HG03469 (cell line): Measurements from ENCODE around the gene NCAPH2.

Experiments used
- ATAC-seq: cut with Tn5 transposase; IDR thresholded peaks from one replicate; pipeline ENCODE4 v1.9.1; 2021; ENCODE audit warnings: mild to moderate bottlenecking, moderate library complexity, moderate number of reproducible peaks; ENCODE audit not compliant: unreplicated experiment

Gene NCAPH2

DNA sequence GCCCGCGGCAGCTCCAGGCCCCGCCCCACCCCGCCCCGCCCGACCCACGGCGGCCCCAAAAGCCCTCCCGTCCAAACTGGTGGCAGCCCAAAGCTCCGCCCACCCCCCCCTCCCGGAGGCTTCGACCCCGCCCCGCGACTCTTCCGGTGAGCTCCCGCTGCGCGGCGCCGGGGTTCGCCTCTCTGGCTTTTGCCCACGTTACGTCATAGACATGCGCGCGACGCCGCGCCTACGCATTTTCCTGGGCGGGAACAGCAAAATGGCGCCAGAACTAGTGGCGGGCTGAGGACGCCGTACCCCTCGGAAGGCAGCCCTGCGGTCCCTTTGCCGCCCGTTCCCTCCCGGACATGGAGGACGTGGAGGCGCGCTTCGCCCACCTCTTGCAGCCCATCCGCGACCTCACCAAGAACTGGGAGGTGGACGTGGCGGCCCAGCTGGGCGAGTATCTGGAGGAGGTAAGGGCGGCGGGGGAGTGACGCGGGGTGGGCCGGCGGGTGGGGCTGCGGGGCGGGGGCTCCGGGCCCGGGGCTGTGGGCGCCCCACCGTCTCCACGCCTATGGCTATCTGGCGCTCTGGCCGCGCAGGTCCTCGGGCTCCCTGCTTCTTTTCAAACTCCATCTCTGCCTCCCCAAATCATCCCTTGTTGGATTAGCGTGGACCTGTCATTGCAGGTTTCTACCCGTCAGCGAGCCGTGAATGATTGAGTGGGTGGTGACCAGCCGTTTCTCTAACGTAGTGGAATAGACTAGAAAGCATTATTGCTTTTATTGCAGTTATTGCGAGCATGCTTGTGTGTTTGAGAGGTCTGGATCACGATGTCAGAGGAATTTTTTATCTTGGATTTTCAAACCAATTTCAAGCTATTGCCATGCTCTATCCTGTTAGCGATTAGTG, at the start of gene NCAPH2:
Gene NCAPH2, plus strand, starts transcription at position 234 of the 894 bp plus-strand sequence. Its CDS starts 114 bp downstream, at position 348.
- peak; percentile 43 for ATAC-seq

DNA sequence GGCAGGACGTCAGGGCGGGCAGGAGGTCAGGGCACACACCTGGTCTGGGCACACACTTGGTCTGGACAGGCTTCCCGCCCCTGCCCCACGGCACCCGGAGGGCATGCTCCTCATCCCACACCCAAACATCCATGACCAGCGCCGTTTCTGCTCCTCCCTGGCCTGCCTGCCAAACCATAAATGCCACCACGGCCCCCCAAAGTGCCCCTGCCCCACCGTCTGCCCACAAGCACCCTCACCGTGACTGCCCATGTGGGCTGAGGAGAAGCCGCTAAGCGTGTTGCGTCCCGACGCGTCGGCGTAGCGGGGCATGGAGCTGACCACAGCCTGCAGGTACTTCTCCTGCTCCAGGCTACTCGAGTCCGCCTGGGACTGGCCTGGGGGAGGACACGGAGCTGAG, 49.0 kb upstream of the NCAPH2 start:
- no peak for ATAC-seq

DNA sequence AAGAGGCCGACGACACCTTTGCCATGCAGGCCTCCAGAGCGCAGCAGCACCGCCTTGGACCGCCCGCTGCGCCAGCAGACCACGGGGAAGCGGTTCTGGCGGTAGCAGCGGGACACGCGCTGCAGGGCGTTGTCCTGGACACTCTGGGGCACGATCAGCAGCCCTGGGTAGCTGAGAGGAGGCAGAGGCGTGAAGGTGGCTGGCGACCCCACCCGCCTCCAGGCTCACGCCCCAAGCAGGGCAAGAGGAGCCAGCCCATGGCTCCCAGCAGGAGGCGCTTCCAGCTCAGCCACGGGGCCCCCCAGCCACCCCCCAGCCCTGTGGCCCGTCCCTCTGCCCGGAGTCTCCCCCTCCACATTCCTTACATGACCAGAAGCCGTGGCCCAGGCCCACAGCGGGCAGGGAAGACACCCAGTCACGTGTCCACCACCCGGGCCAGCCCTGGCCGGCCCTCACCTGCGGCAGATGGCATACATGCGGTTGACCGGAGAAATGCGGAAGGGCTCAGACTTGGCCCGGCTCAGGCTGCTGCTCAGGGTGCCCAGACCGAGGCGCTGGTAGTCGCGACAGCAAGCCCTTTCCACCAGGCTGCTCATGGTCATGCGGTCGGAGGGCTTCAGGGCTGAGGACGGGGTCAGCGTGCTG, 48.4 kb upstream of the NCAPH2 start:
- no peak for ATAC-seq

- no peak for ATAC-seq
These were observed 47.1 kb upstream of the NCAPH2 start for GRCh38 chr22:50460938-50461337.

GRCh38 chr22:50461536-50461935, 46.5 kb upstream of the NCAPH2 start:
- ATAC-seq = no peak

DNA sequence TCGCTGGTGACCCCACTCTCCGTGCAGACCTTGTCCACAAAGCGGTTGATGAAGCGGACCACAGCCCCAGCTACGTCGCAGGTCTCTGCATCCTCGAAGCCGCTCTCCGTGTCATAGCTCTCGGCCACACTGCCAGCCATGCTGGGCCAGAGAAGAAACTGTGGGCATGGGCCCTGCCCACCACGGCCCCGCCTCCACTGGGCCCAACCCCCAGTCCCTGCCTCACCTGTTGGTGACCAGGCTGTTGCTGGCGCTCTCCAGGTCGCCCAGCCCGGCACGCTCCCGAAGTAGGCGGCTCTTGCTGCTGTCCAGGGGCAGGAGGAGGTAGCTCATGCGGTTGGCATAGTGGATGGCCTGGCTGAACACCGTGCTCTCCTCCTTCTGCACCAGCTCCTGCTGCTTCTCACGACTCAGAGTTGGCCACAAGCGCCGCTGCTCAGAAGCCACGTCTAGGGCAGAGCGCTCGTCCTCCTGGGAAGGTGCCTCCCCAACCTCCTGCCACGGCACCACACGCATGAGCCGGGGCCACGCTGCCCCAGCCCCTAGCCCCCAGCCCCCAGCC, 46.0 kb upstream of the NCAPH2 start:
- ATAC-seq = no peak

GRCh38 chr22:50463188-50463900, 44.7 kb upstream of the NCAPH2 start:
- ATAC-seq = no peak

DNA sequence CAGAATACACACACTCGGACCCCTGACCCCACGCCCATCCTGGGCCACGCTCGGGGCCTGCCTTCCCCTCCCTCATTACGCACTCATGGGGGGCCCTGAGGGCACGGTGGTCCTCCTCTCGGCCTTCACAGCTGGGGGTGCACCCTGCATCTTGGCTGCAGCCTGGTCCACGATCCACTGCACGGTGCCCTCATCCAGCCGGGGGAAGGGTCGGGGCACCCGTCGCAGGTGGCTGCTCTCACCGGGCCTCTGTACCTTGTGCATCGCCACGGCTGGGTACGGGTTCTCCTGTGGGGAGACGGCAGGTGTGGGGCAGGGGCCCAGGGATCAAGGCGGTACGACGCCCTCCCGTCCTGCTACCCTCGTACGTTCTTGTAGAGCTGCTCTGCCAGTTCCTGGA, 43.6 kb upstream of the NCAPH2 start:
- no peak for ATAC-seq

- ATAC-seq = no peak
These were observed 42.7 kb upstream of the NCAPH2 start for GRCh38 chr22:50465066-50465930.

- ATAC-seq = no peak
These were observed 40.7 kb upstream of the NCAPH2 start for GRCh38 chr22:50467341-50467740.

- no peak for ATAC-seq
These were observed 40.1 kb upstream of the NCAPH2 start for GRCh38 chr22:50467773-50468440.

DNA sequence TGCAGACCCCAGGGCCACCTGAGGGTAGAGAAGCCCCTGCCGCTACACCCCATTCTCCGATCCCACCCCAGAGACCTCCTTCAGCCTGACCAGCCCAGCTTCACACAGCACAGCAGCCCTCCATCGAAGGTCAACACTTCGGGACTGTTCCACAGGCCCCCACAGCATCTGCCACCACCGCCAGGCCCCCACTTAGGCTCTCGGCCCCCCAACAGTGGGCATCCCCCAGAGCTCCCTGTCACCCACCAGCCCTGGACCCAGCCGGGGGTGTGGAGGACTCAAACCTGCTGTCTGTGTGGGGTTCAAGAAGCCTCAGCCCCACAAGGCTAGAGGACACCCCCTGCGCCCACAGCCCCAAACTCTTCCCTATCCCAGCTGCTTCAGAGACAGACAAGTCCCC, 39.4 kb upstream of the NCAPH2 start:
- ATAC-seq = no peak

DNA sequence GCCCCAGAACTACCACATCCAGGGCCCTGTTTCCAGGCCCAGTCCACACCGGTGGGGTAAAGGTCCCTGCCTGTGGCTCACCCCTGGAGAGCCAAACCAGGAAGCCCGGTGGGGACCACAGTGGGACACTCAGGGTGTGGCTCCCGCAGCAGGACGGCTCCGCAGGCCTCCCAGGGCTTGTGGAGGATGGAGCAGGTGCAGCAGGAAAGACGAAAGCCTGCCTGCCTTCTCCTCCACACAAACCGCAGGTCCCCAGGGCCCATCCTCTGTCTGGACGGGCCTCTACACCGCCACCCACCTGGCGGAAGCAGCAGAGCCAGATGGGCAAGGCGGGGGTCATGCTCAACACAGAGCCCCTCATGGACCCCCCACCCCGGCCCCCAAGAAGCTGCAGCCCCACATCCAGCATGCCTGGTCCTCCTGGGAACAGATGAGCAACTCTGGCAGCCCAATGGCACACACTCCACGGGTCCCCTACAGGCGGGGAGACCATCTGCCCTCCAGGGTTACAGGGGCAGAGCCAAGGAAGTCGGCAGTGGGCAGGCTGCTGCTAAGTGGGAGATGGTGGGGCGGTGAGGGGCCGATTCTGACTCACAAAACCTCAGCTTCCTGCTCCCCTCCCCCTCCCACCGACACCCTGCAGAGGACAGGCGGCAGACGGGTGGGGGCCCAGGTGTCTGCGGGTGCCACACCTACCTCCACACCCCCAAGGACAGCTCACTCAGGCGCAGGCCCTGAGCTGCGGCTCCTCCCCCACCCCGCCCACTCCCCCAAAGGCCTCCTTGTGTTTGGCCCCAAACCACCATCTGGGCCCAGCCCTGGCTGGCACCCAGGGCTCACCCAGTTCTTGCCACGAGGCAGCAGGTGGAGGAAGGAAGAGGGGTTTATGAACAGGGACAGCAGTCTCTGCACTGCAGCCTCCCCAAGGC, 38.4 kb upstream of the NCAPH2 start:
- ATAC-seq = no peak

DNA sequence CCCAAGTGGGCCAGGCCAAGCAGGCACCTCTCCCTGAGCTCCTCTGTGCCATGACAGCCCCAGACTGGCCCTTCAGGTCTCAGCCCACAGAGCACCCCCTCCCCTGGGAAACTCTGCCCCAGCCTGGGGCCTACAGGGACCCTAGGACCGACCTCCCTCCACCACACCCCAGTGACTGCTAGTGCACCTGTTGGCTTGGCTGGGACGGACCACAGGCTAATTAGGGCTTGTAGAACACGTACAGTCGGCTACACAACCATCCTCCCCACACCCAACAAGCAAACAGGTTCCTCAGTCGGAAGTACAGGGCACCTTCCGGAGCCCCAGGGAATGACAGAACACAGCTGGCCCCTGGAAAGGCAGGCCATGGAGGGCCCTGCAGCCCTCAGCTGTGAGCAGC, 37.5 kb upstream of the NCAPH2 start:
- ATAC-seq = no peak

GRCh38 chr22:50471197-50471847, 36.7 kb upstream of the NCAPH2 start:
- no peak for ATAC-seq

- no peak for ATAC-seq
These were observed 36.1 kb upstream of the NCAPH2 start for GRCh38 chr22:50471962-50472361.

DNA sequence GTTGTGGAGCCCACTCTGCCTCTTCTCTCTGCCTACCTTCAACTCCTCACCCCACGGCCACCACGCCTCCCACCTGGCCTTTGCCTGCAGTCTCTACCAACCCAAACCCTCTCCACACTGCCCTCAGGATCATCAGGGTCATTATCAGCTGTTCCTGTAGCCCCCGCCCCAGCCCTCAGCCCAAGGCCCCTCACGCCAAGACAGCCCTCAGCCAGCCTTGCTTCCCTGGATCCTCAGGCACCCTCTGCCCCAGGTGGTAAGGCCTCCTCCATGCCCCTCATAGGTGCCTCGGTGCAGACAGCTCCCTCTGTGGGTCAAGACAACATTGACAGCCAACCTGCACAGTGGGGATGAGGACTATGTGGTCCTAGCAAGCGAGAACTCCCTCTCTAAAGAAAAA, 34.9 kb upstream of the NCAPH2 start:
- ATAC-seq = no peak
